K562 (cell line): ENCODE measurements around the gene HRG. TPM values are rescaled to one million over a fixed set of nuclear protein-coding genes. Genes with fewer than 3 reads are reported as not detected.

ENCODE experiments used
- ATAC-seq: fragments of 200-7000 bp; cut with Tn5 transposase; 3 replicates; pipeline ENCODE4 v1.9.1; 2020; ENCODE audit warnings: moderate library complexity
- BruUV-seq: library from RNA; stranded (reverse); fragments of 400-500 nt; replicated peaks from 2 replicates; lab custom pipeline; 2021; lab: Mats Ljungman, UMichigan
- CTCF ChIA-PET: fragments of 300-600 bp; formaldehyde crosslinking; extraction: SDS; loops from one replicate; lab custom pipeline; 2021; ENCODE audit warnings: low intra/inter-chr PET ratio; lab: Yijun Ruan, JAX
- POLR2A ChIA-PET: fragments of 300-600, 350-650 bp; sonication (Branson Sonifier 250); formaldehyde crosslinking; extraction: SDS; loops from one replicate; lab custom pipeline; 2021; ENCODE audit warnings: antibody characterized with exemption, inconsistent platforms; lab: Yijun Ruan, JAX
- DNase-seq, 4 experiments: peaks; one replicate each; pipeline versions ENCODE4 v3.0.0 to v3.0.0-alpha.2; 2011 to 2018; ENCODE audit warnings: low spot score in 3 of 4, mixed read lengths in 3 of 4; ENCODE audit errors: extremely low read depth in 1 of 4
- FAIRE-seq: peaks from 2 replicates; lab custom pipeline; 2011; peaks lifted over from hg19 to GRCh38; lab: Jason Lieb, UNC
- H2AFZ ChIP-seq: 2 replicates; pipeline ENCODE4 v1.6.0; 2011; ENCODE audit warnings: low read depth, low read length, control low read depth, inconsistent platforms
- H3K27ac ChIP-seq: fragments of 200-600 bp; 3 replicates; pipeline ENCODE4 v1.8.0; 2011; ENCODE audit warnings: low read depth, mild to moderate bottlenecking, control low read depth, inconsistent platforms, low read length, moderate library complexity, mixed read lengths; ENCODE audit errors: extremely low read depth
- H3K27me3 ChIP-seq, 2 experiments: fragments of 300-600 bp in 1 of 2; 2 replicates in 1 of 2; 3 replicates in 1 of 2; pipeline versions ENCODE4 v1.6.0 to v1.8.0; 2011; ENCODE audit warnings: inconsistent platforms in 2 of 2, low read length in 2 of 2, mild to moderate bottlenecking in 1 of 2, mixed read lengths in 1 of 2, moderate library complexity in 1 of 2; ENCODE audit not compliant: control insufficient read depth in 2 of 2, insufficient read depth in 2 of 2
- H3K36me3 ChIP-seq: fragments of 300-600 bp; 3 replicates; pipeline ENCODE4 v1.8.0; 2011; ENCODE audit warnings: mild to moderate bottlenecking, low read length, inconsistent platforms; ENCODE audit not compliant: control insufficient read depth, insufficient read depth
- H3K4me1 ChIP-seq, 2 experiments: fragments of 200-600 bp in 1 of 2; replicated peaks in 1 of 2; 2 replicates in 1 of 2; 3 replicates in 1 of 2; pipeline versions ENCODE4 v1.5.1 to v1.8.0; 2011; ENCODE audit warnings: inconsistent platforms in 2 of 2, low read length in 2 of 2, mild to moderate bottlenecking in 1 of 2, mixed read lengths in 1 of 2, moderate library complexity in 1 of 2; ENCODE audit not compliant: control insufficient read depth in 2 of 2, insufficient read depth in 2 of 2
- H3K4me2 ChIP-seq: 2 replicates; pipeline ENCODE4 v1.6.1; 2011; ENCODE audit warnings: low read length, control low read depth, inconsistent platforms, mixed read lengths; ENCODE audit not compliant: insufficient read depth
- H3K4me3 ChIP-seq: fragments of 200-600 bp; sonication (generic), shearing (Covaris generic); 2 replicates; pipeline ENCODE4 v1.5.1; 2016; ENCODE audit warnings: control low read depth, inconsistent platforms
- H3K79me2 ChIP-seq: fragments of 200-600 bp; 3 replicates; pipeline ENCODE4 v1.8.0; 2011; ENCODE audit warnings: low read length, inconsistent platforms; ENCODE audit not compliant: control insufficient read depth, insufficient read depth
- H3K9ac ChIP-seq, 2 experiments: 2 replicates each; pipeline versions ENCODE4 v1.6.0 to v1.6.1; 2011; ENCODE audit warnings: low read depth in 2 of 2, low read length in 2 of 2, control low read depth in 1 of 2, inconsistent platforms in 1 of 2, mild to moderate bottlenecking in 1 of 2, mixed read lengths in 1 of 2; ENCODE audit not compliant: insufficient read depth in 1 of 2
- H3K9me1 ChIP-seq: one replicate; pipeline ENCODE4 v1.6.0; 2011; ENCODE audit warnings: inconsistent platforms, mild to moderate bottlenecking, low read length, moderate library complexity; ENCODE audit not compliant: control insufficient read depth, insufficient read depth
- H3K9me3 ChIP-seq: replicated peaks from 2 replicates; pipeline ENCODE4 v1.5.1; 2011; ENCODE audit warnings: low read depth, low read length, inconsistent platforms; ENCODE audit not compliant: control insufficient read depth, insufficient read depth
- H4K20me1 ChIP-seq: replicated peaks from 2 replicates; pipeline ENCODE4 v1.6.1; 2011; ENCODE audit warnings: low read length, inconsistent platforms, mixed read lengths; ENCODE audit not compliant: control insufficient read depth, insufficient read depth
- RAD51 ChIP-seq: fragments of 450-650 bp; IDR thresholded peaks from 2 replicates; pipeline ENCODE4 v1.7.1; 2016; ENCODE audit warnings: low read depth, mild to moderate bottlenecking, borderline replicate concordance
- ZNF3 ChIP-seq: fragments of 250-450 bp; sonication (Bioruptor Pico); IDR thresholded peaks from 2 replicates; pipeline ENCODE4 v1.5.0; 2021; ENCODE audit warnings: mild to moderate bottlenecking, moderate library complexity
- WGBS: fragments of 100-300 bp; shearing (Covaris generic); methylation state at CpG from one replicate; pipeline ENCODE4 v1.1.6; 2016; ENCODE audit warnings: low coverage, mixed read lengths; ENCODE audit not compliant: insufficient coverage; ENCODE audit errors: missing lambda C conversion rate; 5-methylcytosine and 5-hydroxymethylcytosine counted together
- in situ Hi-C: fragments of 300-500 bp; cut with MboI; formaldehyde crosslinking; loops from 4 replicates; pipeline ENCODE4 v1.15.0; 2018; ENCODE audit warnings: inconsistent platforms, mixed read lengths
- intact Hi-C: fragments of 100-400 bp; cut with micrococcal nuclease; formaldehyde crosslinking; loops from 2 replicates; pipeline ENCODE4 v1.14.2; 2022
- polyA plus RNA-seq, 8 experiments: library from polyadenylated mRNA; depleted of rRNA in 4 of 8; stranded (reverse) in 5 of 8; unstranded in 3 of 8; fragments of >200 nt; fragmentation: Nextera tagmentation in 2 of 8; fragmentation: Illumina TruSeq in 1 of 8; extraction: Ambion mirVana in 2 of 8; extraction: Trizol in 1 of 8; gene quantifications; 2 replicates each; pipeline versions ENCODE4 v1.2.1 to v1.2.3, GENCODE V29; 2011 to 2014; ENCODE audit warnings: inconsistent platforms in 1 of 8, missing spikeins in 1 of 8
- total RNA-seq, 7 experiments: library from RNA; depleted of rRNA in 6 of 7; stranded (reverse); fragments of >200 nt in 6 of 7; fragmentation: Illumina TruSeq in 2 of 7; extraction: Trizol in 2 of 7; gene quantifications; 2 replicates each; pipeline versions ENCODE4 v1.2.1 to v1.2.3, GENCODE V29; 2011 to 2021; ENCODE audit warnings: low replicate concordance in 1 of 7
- TF ChIP-seq, protein P1 (sequence below), 2 experiments: IDR thresholded peaks in 1 of 2; conservative IDR thresholded peaks in 1 of 2; 2 replicates each; pipeline ENCODE4 v1.6.1; 2016; ENCODE audit warnings: low read depth in 2 of 2, mild to moderate bottlenecking in 1 of 2, missing compliant biosample characterization in 1 of 2, missing genetic modification characterization in 1 of 2, moderate library complexity in 1 of 2

The HRG gene
- total and polyA plus RNA-seq, 9 of the 15 experiments (the other 6 are each of a cell fraction or from before 2014, with no cell fraction given), result not detected

DNA sequence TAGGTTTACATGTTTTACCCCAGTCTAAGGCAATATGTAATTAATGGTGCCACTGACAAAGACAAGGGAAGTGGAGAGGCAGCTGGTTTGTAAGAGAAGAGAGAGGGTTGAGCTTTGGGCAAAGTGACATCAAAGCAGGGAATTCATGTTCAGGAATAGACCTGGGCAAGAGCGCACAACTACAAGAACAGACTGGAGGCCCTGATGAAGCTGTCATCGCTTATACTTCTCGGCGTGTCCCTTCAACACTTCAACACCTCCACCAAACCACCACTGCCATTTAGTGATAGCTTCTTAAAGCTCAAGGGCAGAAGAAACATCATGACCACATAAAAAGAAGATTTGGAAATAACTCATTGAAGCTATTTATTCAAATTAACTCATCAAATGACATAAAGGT, 31.7 kb downstream of the HRG start:
- Histone ChIP-seq H3K4me2 (no peak overlapping the region), H3K27me3 (peaks cover 4 to 13% of the 10 kb centered on the region in 2 experiments; a peak in 3 of 5 replicates), H3K27ac (no peak overlapping the region), H2AFZ (no peak overlapping the region), H3K9ac (no peak overlapping the region), H3K9me1 (peaks cover 2% of the 10 kb centered on the region), H3K79me2 (no peaks in the 10 kb centered on the region), H3K4me3 (no peak overlapping the region), H3K9me3 (no peaks in the 10 kb centered on the region), H3K36me3 (no peaks in the 10 kb centered on the region), H4K20me1 (peaks cover 6% of the 10 kb centered on the region), H3K4me1 (peaks cover 4 to 17% of the 10 kb centered on the region in 2 experiments; a peak in 4 of 5 replicates)
- in situ Hi-C loops, result no loop called here
- no peak for FAIRE-seq
- ATAC-seq, result no peak
- CTCF ChIA-PET, result no interaction called here
- no TSS peak for BruUV-seq
- POLR2A ChIA-PET, result no interaction called here
- 66% methylated on average over 4 of the region's 4 CpGs for WGBS
- no peak for TF ChIP-seq ZNF3
- TF ChIP-seq, protein P1, sequence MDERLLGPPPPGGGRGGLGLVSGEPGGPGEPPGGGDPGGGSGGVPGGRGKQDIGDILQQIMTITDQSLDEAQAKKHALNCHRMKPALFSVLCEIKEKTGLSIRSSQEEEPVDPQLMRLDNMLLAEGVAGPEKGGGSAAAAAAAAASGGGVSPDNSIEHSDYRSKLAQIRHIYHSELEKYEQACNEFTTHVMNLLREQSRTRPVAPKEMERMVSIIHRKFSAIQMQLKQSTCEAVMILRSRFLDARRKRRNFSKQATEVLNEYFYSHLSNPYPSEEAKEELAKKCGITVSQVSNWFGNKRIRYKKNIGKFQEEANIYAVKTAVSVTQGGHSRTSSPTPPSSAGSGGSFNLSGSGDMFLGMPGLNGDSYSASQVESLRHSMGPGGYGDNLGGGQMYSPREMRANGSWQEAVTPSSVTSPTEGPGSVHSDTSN (CRISPR knock-in tag; IDR thresholded peaks at IDR 0.05; ENCODE audit: low read depth), result no peak
- TF ChIP-seq, protein P1 (tag; conservative IDR thresholded peaks at IDR 0.05; ENCODE audit: low read depth), result peak; percentile 52
- no peak for TF ChIP-seq RAD51
- DNase-seq, result no peak
- intact Hi-C loops, result loop anchor here (5.0 kb wide), 1 partner anchor 55 kb away; no protein-coding TSS in a partner anchor
